Renal cortical epithelial cell (primary cell): ENCODE data around the gene SEC23A. TPM values are rescaled to one million over a fixed set of nuclear protein-coding genes. Genes with fewer than 3 reads are reported as not detected.
"Not testable (repeated sequence)": the region's sequence is repeated elsewhere in the genome, so short reads cannot be mapped to it uniquely, and the experiment has no call there.

Experiments used
- DNase-seq: peaks from one replicate; pipeline ENCODE4 v3.0.0-alpha.2; 2011; ENCODE audit warnings: low read depth
- total RNA-seq: library from RNA; depleted of rRNA; stranded (reverse); fragments of >200 nt; gene quantifications from 2 replicates; pipeline ENCODE4 v1.2.3, GENCODE V29; 2014

The SEC23A gene
- total RNA-seq, 1 donor from 2014 or later, result 206 TPM

DNA sequence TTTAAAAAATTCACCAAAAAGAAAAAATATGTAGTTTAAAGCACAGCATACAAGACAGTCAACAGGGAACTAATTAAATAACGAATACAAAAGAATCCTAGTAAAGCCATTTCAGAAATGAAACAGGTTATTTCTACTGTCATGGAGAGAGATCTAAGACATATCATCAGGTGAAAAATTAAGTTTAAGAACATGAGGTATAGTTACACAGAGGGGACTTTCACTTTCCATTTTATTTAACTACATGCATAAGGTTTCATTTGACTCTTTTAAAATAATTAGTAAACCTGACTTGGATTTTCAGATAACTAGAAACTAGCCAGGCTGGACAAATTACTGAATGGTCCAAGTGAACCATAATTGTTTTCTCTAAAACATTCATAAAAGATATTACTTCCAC lies 11.3 kb downstream of the SEC23A start:
- DNase-seq, result no peak

DNA sequence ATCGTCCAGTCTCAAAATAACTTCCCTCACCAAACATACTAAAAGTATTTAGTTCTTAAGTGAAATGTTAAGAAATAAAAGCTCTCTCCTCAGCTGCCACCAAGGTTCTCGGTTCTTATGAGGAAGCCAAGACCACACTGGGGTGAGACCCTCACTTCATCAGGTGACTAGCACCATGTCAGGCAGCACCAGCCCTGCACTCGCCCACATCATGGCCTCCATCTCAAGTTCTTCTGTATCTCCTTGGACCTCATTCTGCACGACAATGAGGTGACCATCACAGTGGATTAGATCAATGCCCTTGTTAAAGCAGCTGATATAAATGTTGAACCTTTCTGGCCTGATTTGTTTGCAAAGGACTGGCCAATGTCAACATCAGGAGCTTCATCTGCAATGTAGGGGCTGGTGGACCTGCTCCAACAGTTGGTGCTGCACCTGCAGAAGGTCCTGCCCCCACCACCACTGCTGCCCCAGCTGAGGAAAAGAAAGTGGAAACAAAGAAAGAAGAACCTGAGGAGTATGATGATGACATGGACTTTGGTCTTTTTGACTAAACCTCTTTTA lies 12.4 kb downstream of the SEC23A start:
- DNase-seq, result no peak

GRCh38 chr14:39087493-39087892 lies 15.5 kb downstream of the SEC23A start:
- DNase-seq, result no peak

DNA sequence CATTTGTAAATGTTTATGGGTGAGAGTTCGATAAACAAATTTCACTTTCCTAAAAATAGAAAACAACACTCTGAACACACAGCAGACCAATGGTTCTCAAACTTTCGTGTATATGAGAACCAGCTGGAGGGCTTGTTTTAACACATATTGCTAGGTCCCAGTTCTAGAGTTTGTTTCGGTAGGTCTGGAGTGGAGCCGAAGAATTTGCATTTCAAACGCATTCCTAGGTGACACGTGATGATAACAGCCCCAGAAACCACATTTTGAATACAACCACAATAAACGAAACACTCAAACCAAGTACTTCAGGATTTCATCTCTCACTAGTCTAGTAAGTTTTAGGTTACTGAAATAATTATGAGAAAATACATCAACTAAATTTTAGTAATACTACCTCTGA lies 17.1 kb downstream of the SEC23A start:
- DNase-seq, result no peak

DNA sequence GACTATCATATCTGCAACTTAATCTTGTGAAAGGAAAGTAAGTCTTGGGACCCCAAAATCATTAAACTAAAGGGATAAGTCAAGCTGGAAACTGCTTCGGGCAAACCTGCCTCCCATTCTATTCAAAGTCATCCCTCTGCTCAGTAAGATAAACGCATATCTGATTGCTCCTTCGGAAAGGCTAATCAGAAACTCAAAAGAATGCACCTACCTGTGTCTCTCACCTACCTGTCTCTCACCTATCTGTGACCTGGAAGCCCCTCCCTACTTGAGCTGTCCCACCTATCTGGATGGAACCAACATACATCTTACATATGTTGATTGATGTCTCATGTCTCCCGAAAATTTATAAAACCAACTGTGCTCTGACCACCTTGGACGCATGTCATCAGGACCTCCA lies 19.9 kb downstream of the SEC23A start:
- no peak for DNase-seq

DNA sequence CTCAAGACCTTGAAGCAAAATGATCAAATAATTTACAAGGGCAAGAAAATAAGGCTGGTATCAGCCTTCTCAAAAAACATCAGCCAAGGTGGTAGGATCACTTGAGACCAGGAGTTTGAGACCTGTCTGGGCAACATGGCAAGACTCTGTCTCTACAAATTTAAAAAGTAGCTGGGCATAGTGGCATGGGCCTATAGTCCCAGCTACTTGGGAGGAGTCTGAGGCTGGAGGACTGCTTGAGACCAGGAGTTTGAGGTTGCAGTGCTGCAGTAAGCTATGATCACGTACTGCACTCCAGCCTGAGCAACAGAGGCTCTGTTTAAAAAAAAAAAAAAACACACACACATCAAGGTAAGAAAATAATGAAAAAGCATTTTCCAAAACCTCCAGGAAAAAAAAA lies 22.1 kb downstream of the SEC23A start:
- no peak for DNase-seq

GRCh38 chr14:39071096-39071495 lies 31.9 kb downstream of the SEC23A start:
- DNase-seq, result no peak

DNA sequence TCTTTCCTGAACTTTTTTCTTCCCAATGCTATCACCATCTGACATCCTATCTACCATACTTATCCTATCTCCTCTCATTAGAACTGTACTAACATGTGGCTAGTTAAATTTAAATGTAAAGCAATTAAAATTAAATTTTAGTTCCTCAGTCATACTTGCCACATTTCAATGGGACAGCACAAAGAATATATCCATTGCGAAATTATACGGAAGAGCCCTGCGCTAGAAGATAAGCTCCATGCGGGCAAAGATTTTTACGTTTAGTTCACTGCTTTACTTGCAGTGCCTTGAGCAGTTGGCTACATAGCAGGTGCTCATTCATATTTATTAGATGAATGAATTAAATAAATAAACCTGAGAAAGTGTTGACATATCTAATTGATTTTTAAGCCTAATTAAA lies 33.1 kb downstream of the SEC23A start:
- DNase-seq, result no peak

DNA sequence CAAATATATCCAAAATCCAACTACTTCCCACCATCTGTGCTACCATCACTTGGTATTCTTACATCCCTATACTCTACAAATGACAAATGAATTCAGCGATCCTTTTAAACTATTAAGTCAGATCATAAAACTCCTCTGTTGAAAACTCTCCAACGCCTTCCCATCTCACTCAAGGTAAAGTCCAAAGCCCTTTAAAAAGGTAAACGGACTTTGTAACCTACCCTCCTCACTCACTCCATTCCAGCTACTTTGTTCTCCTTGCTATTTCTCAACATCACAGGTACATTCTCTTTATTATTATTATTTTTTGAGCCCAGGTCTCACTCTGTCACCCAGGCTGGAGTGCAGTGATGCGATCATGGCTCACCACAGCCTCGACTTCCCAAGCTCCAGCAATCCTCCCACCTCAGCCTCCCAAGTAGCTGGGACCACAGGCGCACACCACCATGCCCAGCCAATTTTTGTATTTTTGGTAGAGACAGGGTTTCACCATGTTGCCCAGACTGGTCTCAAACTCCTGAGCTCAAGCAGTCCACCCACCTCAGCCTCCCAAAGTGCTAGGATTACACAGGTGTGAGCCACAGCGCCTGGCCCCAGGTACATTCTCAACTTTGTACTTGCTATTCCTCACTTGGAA lies 33.7 kb downstream of the SEC23A start:
- not testable (repeated sequence) for DNase-seq

GRCh38 chr14:39060818-39061437 lies 42.1 kb downstream of the SEC23A start:
- no peak for DNase-seq

- no peak for DNase-seq
Measured at GRCh38 chr14:39055786-39056474, 47.1 kb downstream of the SEC23A start.

DNA sequence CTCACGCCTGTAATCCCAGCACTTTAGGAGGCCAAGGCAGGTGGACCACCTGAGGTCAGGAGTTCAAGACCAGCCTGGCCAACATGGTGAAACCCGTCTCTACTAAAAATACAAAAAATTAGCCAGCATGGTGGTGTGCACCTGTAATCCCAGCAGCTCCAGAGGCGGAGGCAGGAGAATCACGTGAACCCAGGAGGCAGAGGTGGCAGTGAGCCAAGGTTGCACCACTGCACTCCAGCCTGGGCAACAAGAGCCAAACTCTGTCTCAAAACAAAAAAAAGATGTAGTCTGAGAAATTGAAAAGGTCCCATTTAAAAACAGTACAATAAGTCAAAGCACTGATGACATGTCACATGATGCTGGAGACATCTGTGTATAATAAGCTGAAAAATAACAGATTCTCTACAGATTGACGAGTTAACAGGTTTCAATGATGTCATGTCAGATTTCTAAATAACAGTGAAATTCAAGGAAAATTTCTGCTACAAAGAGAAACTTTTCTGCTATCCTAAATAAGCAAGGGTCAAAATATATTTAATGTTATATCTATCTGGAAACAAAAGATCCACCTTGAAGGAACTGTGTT lies 50.1 kb downstream of the SEC23A start:
- DNase-seq, result not testable (repeated sequence)

- peak; percentile 96 for DNase-seq
Measured at GRCh38 chr14:39050389-39050788, 52.6 kb downstream of the SEC23A start.

- not testable (repeated sequence) for DNase-seq
Measured at GRCh38 chr14:39045889-39046288, 57.1 kb downstream of the SEC23A start.

- no peak for DNase-seq
Measured at GRCh38 chr14:39043352-39043943, 59.6 kb downstream of the SEC23A start.

DNA sequence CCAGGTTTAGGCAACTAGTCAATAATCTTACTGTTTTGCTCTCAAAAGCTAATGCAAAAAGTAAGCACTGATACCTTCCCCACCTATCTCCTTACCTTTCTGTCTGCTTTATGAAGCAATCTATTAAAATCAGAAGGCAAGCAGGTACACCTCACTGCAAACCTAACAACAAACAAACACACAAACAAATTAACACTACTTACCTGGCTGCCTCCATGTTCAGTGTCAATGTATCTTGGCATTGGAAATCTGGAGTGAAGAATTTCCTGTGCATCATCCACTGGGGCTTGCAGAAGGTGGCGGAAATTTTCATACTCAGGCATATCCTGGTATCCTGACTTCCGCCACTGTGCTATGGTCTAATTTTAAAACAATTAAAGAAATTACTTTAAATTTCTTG lies 62.5 kb downstream of the SEC23A start:
- no peak for DNase-seq

- no peak for DNase-seq
Measured at GRCh38 chr14:39038542-39038941, 64.5 kb downstream of the SEC23A start.

DNA sequence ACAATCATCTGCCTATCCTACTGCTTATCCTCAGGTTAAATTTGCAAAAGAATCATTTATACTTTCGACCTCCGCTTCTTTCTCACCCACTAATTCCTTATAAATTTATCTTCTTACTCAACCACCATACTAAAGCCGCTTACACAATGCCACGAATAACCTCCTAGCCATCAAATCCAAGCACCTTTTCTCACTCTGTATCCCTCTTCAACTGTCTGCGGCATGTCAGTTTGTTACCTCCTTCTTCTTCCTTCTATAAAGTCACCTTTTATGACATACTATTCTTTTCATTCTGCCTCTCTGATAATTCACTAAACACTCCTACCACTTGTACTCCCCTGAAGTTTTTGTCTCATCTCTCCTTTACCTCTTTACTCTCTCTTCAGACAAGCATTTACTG lies 66.3 kb downstream of the SEC23A start:
- DNase-seq, result no peak

GRCh38 chr14:39035336-39035735 lies 67.7 kb downstream of the SEC23A start:
- DNase-seq, result no peak

- no peak for DNase-seq
Measured at GRCh38 chr14:39034481-39035296, 68.3 kb downstream of the SEC23A start.

- DNase-seq, result no peak
Measured at GRCh38 chr14:39033371-39033770, 69.7 kb downstream of the SEC23A start.
